Right lobe of liver (tissue), 4 donors: ENCODE data around the gene PRM2.

Experiments
- POLR2A ChIP-seq: fragments of 450-650 bp; IDR thresholded peaks from one replicate; pipeline ENCODE4 v1.6.1; 2017; ENCODE audit warnings: antibody characterized with exemption, mild to moderate bottlenecking
- TF ChIP-seq, protein P1 (sequence below), 4 donors: fragments of 200-600 bp in 3 of 4; fragments of 450-650 bp in 1 of 4; IDR thresholded peaks; one replicate each; pipeline versions ENCODE4 v1.5.1 to v1.8.0; 2016 to 2022; ENCODE audit warnings: antibody characterized with exemption in 4 of 4, mild to moderate bottlenecking in 2 of 4
- donor health status: DM: no; HTN: no; CAD: no.
- donor health status: DM: no; HTN: no; CAD: no.
- donor health status: DM: no; HTN: yes; CAD: no.

DNA sequence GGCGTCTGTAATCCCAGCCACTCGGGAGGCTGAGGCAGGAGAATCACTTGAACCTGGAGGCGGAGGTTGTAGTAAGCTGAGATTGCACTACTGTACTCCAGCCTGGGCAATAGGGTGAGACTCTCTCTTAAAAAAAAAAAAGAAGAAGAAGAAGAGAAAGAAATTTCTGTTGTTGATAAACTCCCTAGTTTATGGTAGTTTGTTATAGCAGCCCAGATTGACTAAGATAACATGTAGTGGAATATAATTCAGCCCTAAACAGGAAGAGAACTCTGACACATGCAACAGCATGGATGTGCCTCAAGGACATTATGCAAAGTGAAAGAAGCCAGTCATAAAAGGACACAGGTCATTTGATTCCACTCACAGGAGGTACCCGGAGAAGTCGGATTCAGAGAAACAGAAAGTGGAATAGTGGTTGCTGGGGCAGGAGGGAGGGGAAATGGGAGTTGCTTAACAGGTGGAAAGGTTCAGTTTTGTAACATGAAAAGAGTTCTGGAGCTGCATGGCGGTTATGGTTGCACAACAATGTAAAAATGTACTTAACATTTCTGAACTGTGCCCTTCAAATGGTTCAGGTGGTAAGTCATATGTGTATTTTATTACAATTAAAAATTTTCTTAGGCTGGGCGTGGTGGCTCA is 30.8 kb upstream of the PRM2 start:
- TF ChIP-seq, protein P1, sequence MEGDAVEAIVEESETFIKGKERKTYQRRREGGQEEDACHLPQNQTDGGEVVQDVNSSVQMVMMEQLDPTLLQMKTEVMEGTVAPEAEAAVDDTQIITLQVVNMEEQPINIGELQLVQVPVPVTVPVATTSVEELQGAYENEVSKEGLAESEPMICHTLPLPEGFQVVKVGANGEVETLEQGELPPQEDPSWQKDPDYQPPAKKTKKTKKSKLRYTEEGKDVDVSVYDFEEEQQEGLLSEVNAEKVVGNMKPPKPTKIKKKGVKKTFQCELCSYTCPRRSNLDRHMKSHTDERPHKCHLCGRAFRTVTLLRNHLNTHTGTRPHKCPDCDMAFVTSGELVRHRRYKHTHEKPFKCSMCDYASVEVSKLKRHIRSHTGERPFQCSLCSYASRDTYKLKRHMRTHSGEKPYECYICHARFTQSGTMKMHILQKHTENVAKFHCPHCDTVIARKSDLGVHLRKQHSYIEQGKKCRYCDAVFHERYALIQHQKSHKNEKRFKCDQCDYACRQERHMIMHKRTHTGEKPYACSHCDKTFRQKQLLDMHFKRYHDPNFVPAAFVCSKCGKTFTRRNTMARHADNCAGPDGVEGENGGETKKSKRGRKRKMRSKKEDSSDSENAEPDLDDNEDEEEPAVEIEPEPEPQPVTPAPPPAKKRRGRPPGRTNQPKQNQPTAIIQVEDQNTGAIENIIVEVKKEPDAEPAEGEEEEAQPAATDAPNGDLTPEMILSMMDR (IDR thresholded peaks at IDR 0.05): no peak
- TF ChIP-seq POLR2A: no peak
